ENCODE data around the gene DOCK1. TPM values are rescaled to one million over a fixed set of nuclear protein-coding genes. Genes with fewer than 3 reads are reported as not detected.

DOCK1 gene
- polyA plus RNA-seq, 1 experiment, result 37.9 TPM

DNA sequence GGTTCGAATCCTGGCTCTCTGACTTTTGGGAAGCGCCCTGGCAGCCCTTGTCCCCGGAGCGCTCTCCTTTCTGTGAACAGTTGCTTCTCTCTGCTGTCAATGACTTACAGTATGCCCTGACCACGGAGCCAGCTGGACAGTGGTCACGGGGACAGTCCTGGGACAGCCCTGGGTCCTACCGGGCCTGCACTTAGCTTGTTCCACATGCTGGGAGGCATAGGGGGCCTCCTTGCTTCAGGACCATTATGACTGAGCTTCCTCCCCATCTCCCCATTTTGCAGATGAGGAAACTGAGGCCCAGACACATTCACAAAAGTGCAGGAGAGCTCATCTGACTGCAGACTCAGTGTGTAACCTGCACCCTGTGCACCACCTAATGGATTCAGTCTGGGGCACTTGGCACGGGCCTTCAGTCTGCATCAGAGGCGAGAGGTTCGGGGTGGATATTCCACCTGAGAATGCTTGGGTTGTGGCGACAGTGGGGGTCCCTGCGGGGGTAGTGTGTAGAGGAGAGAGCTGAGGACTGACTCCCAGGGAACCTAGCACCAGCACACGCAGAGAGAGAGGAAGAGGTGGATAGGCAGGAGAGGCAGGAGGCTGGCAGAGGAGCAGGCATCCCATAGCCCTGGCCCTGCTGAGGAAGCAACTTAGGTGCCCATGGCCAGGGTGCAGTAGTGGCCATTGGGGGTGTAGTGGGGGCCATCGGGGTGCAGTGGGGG lies 1.6 kb downstream of the DOCK1 start:
- H3K9me3 ChIP-seq (ENCODE audit: control insufficient read depth, insufficient read depth, low read length), result no peaks in the 10 kb centered on the region
- no peaks in the 10 kb centered on the region for H3K27me3 ChIP-seq (ENCODE audit: control insufficient read depth, insufficient read depth, low read length)
- H3K4me3 ChIP-seq (ENCODE audit: low read depth, low read length), result peak overlapping the region; percentile 69
- ChIA-PET CTCF (no interaction called here), POLR2A (no interaction called here)
- TF ChIP-seq, protein P1, sequence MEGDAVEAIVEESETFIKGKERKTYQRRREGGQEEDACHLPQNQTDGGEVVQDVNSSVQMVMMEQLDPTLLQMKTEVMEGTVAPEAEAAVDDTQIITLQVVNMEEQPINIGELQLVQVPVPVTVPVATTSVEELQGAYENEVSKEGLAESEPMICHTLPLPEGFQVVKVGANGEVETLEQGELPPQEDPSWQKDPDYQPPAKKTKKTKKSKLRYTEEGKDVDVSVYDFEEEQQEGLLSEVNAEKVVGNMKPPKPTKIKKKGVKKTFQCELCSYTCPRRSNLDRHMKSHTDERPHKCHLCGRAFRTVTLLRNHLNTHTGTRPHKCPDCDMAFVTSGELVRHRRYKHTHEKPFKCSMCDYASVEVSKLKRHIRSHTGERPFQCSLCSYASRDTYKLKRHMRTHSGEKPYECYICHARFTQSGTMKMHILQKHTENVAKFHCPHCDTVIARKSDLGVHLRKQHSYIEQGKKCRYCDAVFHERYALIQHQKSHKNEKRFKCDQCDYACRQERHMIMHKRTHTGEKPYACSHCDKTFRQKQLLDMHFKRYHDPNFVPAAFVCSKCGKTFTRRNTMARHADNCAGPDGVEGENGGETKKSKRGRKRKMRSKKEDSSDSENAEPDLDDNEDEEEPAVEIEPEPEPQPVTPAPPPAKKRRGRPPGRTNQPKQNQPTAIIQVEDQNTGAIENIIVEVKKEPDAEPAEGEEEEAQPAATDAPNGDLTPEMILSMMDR (IDR thresholded peaks at IDR 0.05; ENCODE audit: low read depth, low read length), result no peak
- H3K27ac ChIP-seq (ENCODE audit: low read depth, low read length), result peak overlapping the region; percentile 65
- DNase-seq (ENCODE audit: low read depth, low spot score), result no peak

DNA sequence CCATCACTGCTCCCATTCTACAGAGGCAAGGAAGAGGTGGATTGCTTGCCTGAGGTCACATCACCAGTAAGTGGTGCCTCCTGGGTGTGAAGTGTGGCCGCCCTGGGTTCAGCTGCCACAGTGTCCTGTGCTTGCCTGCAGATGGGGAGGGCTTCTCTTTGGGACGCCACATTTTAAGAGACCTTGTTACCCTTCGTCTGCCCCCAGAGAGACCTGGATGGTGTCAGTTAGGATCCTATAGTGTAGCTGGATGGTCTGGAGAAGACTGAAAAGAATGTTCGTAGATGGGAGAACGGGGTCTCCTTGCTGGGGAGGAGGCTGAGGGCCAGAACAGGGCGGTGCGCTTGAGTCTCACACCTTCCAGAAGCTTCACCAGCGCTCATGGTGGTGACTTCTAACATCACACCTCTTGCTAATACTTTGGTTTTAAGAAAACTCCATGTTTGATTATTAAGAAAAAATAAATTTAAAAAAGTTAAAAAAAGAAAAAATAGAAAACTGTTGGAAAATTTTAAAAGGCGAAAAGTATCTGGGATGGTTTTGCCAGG lies 2.3 kb downstream of the DOCK1 start:
- TF ChIP-seq, protein P1 (IDR thresholded peaks at IDR 0.05; ENCODE audit: low read depth, low read length), result no peak
- CTCF ChIA-PET, result no interaction called here
- Histone ChIP-seq H3K27me3 (ENCODE audit: control insufficient read depth, insufficient read depth, low read length) (no peaks in the 10 kb centered on the region), H3K9me3 (ENCODE audit: control insufficient read depth, insufficient read depth, low read length) (no peaks in the 10 kb centered on the region), H3K27ac (ENCODE audit: low read depth, low read length) (no peak overlapping the region), H3K4me3 (ENCODE audit: low read depth, low read length) (peak overlapping the region; percentile 7; the same call in 1 of the 2 replicates)
- POLR2A ChIA-PET, result no interaction called here
- no peak for DNase-seq (ENCODE audit: low read depth, low spot score)

- H3K27ac ChIP-seq (ENCODE audit: low read depth, low read length), result no peak overlapping the region
- H3K4me3 ChIP-seq (ENCODE audit: low read depth, low read length), result no peak overlapping the region
- H3K9me3 ChIP-seq (ENCODE audit: control insufficient read depth, insufficient read depth, low read length), result no peaks in the 10 kb centered on the region
- TF ChIP-seq, protein P1 (IDR thresholded peaks at IDR 0.05; ENCODE audit: low read depth, low read length), result no peak
- ChIA-PET CTCF (no interaction called here), POLR2A (no interaction called here)
- DNase-seq (ENCODE audit: low read depth, low spot score), result no peak
- H3K27me3 ChIP-seq (ENCODE audit: control insufficient read depth, insufficient read depth, low read length), result no peaks in the 10 kb centered on the region
Observed at GRCh38 chr10:126908225-126908624, 3.0 kb downstream of the DOCK1 start.

GRCh38 chr10:126908729-126909128 lies 3.5 kb downstream of the DOCK1 start:
- POLR2A ChIA-PET, result no interaction called here
- TF ChIP-seq, protein P1 (IDR thresholded peaks at IDR 0.05; ENCODE audit: low read depth, low read length), result no peak
- peak overlapping the region; percentile 11 for H3K27ac ChIP-seq (ENCODE audit: low read depth, low read length)
- CTCF ChIA-PET, result no interaction called here
- no peaks in the 10 kb centered on the region for H3K27me3 ChIP-seq (ENCODE audit: control insufficient read depth, insufficient read depth, low read length)
- no peak for DNase-seq (ENCODE audit: low read depth, low spot score)
- no peak overlapping the region for H3K4me3 ChIP-seq (ENCODE audit: low read depth, low read length)
- H3K9me3 ChIP-seq (ENCODE audit: control insufficient read depth, insufficient read depth, low read length), result no peaks in the 10 kb centered on the region

DNA sequence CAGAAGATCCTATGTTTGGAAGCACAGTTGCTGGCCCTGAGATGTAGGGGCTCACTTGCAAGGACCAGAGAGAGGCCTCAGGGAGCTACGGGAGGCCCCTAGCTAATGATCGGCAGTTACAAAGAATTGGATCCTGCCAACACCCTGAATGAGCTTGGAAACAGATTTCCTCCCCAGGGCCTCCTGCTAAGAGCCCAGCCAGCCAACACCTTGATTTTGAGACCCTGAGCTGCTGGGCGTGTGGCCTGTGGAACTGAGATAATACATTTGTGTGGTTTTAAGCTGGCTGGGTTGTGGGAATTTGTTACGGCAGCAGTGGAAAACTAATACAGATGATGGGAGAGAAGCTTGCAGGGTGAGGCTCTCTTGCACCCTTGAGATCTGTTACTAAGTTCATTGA lies 3.9 kb downstream of the DOCK1 start:
- no peak overlapping the region for H3K4me3 ChIP-seq (ENCODE audit: low read depth, low read length)
- no peak for DNase-seq (ENCODE audit: low read depth, low spot score)
- no peaks in the 10 kb centered on the region for H3K9me3 ChIP-seq (ENCODE audit: control insufficient read depth, insufficient read depth, low read length)
- H3K27me3 ChIP-seq (ENCODE audit: control insufficient read depth, insufficient read depth, low read length), result no peaks in the 10 kb centered on the region
- TF ChIP-seq, protein P1 (IDR thresholded peaks at IDR 0.05; ENCODE audit: low read depth, low read length), result no peak
- ChIA-PET CTCF (no interaction called here), POLR2A (no interaction called here)
- no peak overlapping the region for H3K27ac ChIP-seq (ENCODE audit: low read depth, low read length)

Data from AG04450 (cell line).